ENCODE measurements around the gene CCSER2.

CCSER2 gene

GRCh38 chr10:84348447-84348846 is 20.1 kb downstream of the CCSER2 start:
- no peak for DNase-seq

DNA sequence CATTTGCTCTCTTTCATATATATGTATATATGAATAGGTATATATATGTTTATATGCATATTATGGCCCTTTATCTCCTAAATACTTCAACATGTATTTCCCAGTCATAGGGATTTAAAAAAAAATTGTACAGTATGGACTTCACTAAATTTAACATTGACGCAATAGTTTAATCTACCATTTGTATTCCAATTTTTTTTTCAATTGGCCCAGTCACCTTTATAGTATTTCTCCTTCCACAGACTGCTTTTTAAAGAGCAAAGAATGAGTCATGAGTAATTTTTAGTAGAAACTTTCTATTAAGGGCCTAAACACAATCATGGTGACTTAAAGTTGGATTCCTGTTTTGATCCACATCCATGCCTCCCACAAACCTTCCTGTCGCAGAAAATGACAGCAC is 20.5 kb downstream of the CCSER2 start:
- no peak for DNase-seq

GRCh38 chr10:84352251-84352842 is 24.0 kb downstream of the CCSER2 start:
- no peak for DNase-seq

- DNase-seq: no peak
These were observed 24.8 kb downstream of the CCSER2 start for GRCh38 chr10:84353052-84353803.

- DNase-seq: no peak
These were observed 26.2 kb downstream of the CCSER2 start for GRCh38 chr10:84354623-84355022.

- no peak for DNase-seq
These were observed 26.7 kb downstream of the CCSER2 start for GRCh38 chr10:84355106-84355505.

DNA sequence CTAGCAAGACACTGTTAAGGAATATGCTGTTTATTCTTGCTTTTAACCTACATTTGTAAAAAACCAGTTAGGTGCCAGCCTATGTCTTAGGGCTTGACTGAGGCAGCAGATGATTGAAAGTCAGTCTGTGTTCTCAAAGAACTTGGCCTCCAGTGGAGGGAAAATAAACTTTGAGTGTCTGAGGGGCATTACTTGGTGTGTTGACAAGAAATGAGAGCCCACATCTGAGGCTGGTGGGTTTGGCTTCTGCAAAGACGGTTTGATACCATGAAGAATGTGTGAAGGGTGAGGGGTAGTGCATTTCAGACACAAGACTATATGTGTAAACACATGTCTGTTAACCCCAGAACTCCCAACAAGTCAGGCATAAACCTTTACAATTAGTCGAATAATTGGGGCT is 28.5 kb downstream of the CCSER2 start:
- no peak for DNase-seq

- DNase-seq: no peak
These were observed 30.4 kb downstream of the CCSER2 start for GRCh38 chr10:84358743-84359142.

DNA sequence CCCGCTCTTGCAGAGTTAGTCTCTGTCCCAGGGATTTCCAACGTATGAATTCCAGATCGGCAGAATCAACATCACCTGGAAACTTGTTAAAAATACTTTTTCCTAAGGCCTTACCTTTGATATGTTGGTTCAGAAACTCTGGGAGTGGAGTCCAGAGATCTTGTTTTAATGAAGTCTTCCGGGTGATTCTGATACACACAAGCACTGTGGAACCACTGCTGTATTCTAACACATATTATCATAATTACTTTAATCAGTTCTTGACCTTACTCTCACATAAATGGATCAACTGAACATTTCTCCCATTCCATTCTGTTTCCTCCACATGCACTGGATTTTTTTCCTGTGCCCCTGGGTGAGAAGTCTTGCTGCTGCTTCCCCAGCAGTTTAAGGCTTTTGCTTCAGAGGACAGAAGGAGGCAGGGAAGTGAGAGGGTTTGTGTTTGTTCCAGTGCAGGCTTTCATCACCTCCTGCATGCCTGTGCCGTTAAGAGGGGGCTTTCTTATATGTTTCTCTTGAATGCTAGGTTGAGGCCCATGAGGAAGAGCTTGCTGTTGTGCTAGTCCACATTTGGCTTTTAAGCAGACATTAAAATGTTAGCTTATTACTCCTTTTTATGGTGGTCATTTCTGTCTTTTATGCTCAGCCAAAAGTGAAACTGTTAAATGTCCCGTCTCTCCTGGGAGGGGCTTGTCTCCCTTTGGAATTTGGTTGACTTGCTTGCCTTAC is 32.4 kb downstream of the CCSER2 start:
- no peak for DNase-seq

DNA sequence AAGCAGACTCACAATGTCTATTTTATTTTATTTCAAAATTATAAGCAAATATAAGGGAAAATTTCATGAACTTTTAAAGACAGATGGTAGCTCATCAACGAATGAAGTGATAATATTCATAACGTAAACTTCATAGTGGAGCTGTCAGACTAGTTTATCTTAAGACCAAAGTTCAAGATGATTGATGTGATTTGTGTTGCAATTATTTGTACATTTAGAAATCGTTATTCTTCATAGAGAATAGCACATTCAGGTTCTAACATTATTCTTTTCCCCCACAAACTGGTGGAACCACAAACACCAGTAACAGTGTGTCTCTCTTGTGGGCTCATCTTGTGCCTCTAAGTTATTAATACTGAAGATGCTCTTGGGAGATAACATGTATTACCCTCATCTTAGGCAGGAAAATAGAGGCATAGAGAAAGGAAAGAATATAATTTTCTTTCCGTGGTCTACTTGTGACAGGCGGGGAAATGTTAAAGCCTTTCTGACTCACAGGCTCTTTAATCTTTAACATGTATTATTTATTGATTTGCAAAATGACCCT is 37.0 kb downstream of the CCSER2 start:
- DNase-seq: no peak

DNA sequence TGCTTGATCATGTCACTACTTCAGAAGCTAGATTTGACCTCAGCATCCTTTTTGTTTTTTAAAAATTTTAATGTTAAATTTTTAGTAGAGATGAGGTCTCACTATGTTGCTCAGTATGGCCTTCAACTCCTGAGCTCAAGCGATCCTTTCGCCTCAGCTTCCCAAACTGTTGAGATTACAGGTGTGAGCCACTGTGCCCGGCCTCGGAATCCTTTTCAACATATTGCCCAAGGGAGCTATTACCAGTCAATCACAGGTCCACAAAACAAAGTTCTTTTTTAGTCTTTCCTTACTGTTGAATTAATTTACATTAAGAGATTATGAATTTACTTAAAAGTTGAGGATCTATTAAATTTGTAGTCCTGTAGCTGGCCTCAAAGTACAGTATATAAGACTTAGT is 37.7 kb downstream of the CCSER2 start:
- no peak for DNase-seq

DNA sequence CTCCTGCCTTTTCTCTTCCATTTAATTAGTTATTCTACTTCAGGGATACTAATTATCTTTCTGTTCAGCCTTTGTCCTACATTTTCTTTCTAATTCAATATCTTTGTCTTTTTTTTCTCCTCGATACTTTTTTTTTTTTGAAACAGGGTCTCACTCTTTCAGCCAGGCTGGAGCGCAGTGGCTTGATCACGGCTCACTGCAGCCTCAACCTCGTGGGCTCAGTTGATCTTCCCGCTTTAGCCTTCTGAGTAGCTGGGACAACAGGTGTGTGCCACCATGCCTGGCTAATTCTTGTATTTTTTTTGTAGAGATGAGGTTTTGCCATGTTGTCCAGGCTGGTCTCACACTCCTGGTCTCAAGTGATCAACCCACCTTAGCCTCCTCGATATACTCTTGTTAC is 38.9 kb downstream of the CCSER2 start:
- no peak for DNase-seq

- DNase-seq: no peak
These were observed 40.4 kb downstream of the CCSER2 start for GRCh38 chr10:84368828-84369227.

- DNase-seq: no peak
These were observed 41.9 kb downstream of the CCSER2 start for GRCh38 chr10:84370283-84370682.

DNA sequence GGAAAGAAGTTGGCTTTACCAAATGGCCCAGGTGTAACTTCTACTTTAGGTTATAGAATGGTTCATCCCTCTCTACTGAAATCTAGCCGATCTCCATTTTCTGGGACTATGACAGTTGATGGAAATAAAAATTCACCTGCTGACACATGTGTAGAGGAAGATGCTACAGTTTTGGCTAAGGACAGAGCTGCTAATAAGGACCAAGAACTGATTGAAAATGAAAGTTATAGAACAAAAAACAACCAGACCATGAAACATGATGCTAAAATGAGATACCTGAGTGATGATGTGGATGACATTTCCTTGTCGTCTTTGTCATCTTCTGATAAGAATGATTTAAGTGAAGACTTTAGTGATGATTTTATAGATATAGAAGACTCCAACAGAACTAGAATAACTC is 43.6 kb downstream of the CCSER2 start:
- no peak for DNase-seq

DNA sequence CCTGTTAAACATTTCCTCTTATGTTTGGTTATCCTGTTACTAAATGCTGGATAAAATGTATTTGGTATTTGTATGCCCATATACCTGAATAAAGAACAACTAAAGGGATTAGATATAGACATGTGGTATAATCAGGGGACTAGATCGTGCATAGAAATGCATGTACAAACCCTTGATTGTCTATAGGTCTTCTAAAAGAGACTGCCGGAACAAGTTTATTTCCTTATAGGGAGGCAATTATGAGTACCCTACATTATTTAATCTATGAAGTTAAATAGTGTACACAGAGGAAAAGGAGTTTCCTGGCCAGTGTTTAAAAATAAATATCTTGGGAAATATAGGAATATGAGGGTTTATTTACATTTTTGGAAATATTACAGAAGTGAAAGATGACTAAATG is 44.6 kb downstream of the CCSER2 start:
- no peak for DNase-seq

DNA sequence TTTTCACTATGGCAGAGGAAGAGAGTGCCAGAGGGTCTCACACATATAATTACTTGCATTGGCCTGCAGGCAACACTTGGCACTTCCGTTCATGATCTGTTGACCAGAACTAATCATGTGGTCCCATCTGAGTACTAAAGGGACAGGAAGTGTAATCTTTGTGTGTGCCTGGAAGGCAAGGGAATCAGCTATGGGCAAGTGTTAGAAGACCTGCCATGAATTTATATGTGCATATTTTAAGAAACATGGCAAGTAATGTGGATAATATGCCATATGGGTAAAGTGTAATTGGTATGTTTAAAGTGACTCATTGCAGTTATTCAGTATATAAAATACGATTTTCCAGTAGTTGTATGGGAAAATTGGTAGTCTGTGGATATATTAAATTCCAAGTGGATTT is 46.1 kb downstream of the CCSER2 start:
- DNase-seq: no peak

DNA sequence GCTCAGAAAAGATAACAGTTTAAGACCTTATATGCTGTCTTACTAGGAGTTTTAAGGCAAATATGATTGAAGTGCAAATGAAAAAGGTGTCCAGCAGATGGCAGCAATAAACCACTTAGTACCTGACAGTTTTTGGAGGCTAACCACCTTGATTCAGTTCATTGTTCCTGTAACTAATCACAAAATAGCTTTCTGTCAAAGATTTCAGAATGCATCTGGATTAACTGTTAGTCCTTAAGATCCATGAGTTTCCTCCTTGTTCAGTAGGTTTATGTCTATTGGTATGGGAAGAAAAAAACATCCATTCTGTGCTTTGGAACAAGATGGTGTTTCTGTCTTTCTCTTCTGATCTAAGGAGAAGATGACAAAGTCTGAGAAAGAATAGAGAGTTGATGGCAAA is 46.6 kb downstream of the CCSER2 start:
- no peak for DNase-seq

GRCh38 chr10:84375881-84376280 is 47.5 kb downstream of the CCSER2 start:
- DNase-seq: no peak

- DNase-seq: no peak
These were observed 59.8 kb downstream of the CCSER2 start for GRCh38 chr10:84388148-84388547.

DNA sequence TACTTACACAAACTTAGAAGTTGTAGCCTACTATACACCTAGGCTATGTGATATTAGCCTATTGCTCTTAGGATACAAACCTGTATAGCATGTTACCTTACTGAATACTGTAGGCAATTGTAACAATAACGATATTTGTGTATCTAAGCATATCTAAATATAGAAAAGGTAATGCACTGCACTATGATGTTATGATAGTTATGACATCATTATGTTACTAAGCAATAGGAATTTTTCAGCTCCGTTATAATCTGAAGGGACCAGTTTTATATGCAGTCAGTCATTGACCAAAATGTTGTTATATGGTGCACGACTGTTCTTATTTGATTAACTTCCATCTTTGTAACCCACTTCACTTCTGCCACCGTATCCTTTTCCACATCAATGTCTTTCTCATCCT is 62.0 kb downstream of the CCSER2 start:
- DNase-seq: no peak

DNA sequence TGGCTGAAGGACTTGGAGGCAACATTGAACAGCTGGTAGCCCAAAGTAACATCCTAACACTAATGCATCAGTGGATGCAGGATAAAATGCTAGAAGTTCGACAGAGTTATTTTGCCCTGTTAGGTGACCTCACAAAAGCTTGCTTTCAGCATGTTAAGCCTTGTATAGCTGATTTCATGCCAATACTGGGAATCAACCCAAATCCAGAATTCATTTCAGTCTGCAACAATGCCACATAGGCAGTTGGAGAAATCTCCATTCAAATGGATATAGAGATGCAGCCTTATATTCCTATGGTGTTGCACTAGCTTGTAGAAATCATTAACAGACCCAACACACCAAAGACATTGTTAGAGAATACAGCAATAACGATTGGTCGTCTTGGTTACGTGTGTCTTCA is 62.9 kb downstream of the CCSER2 start:
- DNase-seq: no peak

GRCh38 chr10:84392181-84392580 is 63.8 kb downstream of the CCSER2 start:
- DNase-seq: no peak

GRCh38 chr10:84395581-84395980 is 67.2 kb downstream of the CCSER2 start:
- no peak for DNase-seq

Data from NCI-H1417 treated with DMSO at 0.1 percent for 48 hours (cell line).